HepG2 (cell line): ENCODE results near the gene POU2AF3. TPM values are rescaled to one million over a fixed set of nuclear protein-coding genes. Genes with fewer than 3 reads are reported as not detected.

Source experiments
- CBX2 ChIP-seq, 2 experiments: fragments of 200-600 bp in 1 of 2; sonication (generic); formaldehyde crosslinking in 1 of 2; IDR thresholded peaks; 2 replicates each; pipeline versions ENCODE4 v1.7.0 to v1.8.1; 2018 to 2022; ENCODE audit warnings: low read depth in 2 of 2, low read length in 1 of 2, mild to moderate bottlenecking in 1 of 2, missing genetic modification reagents in 1 of 2
- ETV5 ChIP-seq: IDR thresholded peaks from 2 replicates; pipeline ENCODE4 v1.6.1; 2018; ENCODE audit warnings: missing biosample characterization, missing genetic modification reagents, inconsistent platforms, borderline replicate concordance
- KAT8 ChIP-seq: IDR thresholded peaks from 2 replicates; pipeline ENCODE4 v1.6.1; 2016; ENCODE audit warnings: missing genetic modification reagents, missing compliant biosample characterization
- KLF16 ChIP-seq, 2 experiments: sonication (generic) in 1 of 2; formaldehyde crosslinking in 1 of 2; IDR thresholded peaks; 2 replicates each; pipeline versions ENCODE4 v1.6.1 to v1.8.0; 2016 to 2023; ENCODE audit warnings: missing genetic modification reagents in 2 of 2, missing compliant biosample characterization in 1 of 2
- NCOA1 ChIP-seq: sonication (generic); formaldehyde crosslinking; IDR thresholded peaks from 2 replicates; pipeline ENCODE4 v1.9.0; 2021; ENCODE audit warnings: missing genetic modification reagents
- NPAS2 ChIP-seq: sonication (generic); formaldehyde crosslinking; IDR thresholded peaks from 2 replicates; pipeline ENCODE4 v1.8.0; 2022; ENCODE audit warnings: mild to moderate bottlenecking, missing genetic modification reagents, borderline replicate concordance
- POLR2A ChIP-seq, 2 experiments: IDR thresholded peaks; 2 replicates each; pipeline ENCODE4 v1.6.1; 2011; ENCODE audit warnings: low read depth in 2 of 2, low read length in 2 of 2, mild to moderate bottlenecking in 1 of 2, moderate library complexity in 1 of 2; ENCODE audit not compliant: insufficient read depth in 1 of 2
- RFXAP ChIP-seq: sonication (generic); formaldehyde crosslinking; IDR thresholded peaks from 2 replicates; pipeline ENCODE4 v1.4.0; 2020; ENCODE audit warnings: missing genetic modification reagents, borderline replicate concordance
- SAFB2 ChIP-seq: sonication (generic); formaldehyde crosslinking; IDR thresholded peaks from 2 replicates; pipeline ENCODE4 v1.5.1; 2020; ENCODE audit warnings: missing genetic modification reagents, low read depth, mild to moderate bottlenecking, borderline replicate concordance
- U2AF1 ChIP-seq: fragments of 200-400 bp; formaldehyde crosslinking; optimal IDR thresholded peaks from 2 replicates; pipeline ENCODE3; 2017; ENCODE audit warnings: mild to moderate bottlenecking, low read depth, low read length
- ZNF101 ChIP-seq: sonication (generic); formaldehyde crosslinking; IDR thresholded peaks from 2 replicates; pipeline ENCODE4 v1.4.0; 2020; ENCODE audit warnings: mild to moderate bottlenecking, low read depth, missing genetic modification reagents, borderline replicate concordance
- ZNF468 ChIP-seq: sonication (generic); formaldehyde crosslinking; IDR thresholded peaks from 2 replicates; pipeline ENCODE4 v1.8.0; 2022; ENCODE audit warnings: mild to moderate bottlenecking, moderate library complexity, missing genetic modification reagents
- ZNF678 ChIP-seq: sonication (generic); formaldehyde crosslinking; IDR thresholded peaks from 2 replicates; pipeline ENCODE4 v1.4.0; 2020; ENCODE audit warnings: mild to moderate bottlenecking, missing genetic modification reagents
- ZSCAN9 ChIP-seq: IDR thresholded peaks from 2 replicates; pipeline ENCODE4 v1.6.1; 2016; ENCODE audit warnings: borderline replicate concordance
- polyA plus RNA-seq, 8 experiments: library from polyadenylated mRNA; depleted of rRNA in 3 of 8; stranded (reverse) in 7 of 8; unstranded in 1 of 8; fragments of >200 nt; fragmentation: Illumina TruSeq in 4 of 8; extraction: Trizol in 4 of 8; gene quantifications; 2 replicates each; pipeline versions ENCODE4 v1.2.1 to v1.2.3, GENCODE V29; 2011 to 2016; ENCODE audit warnings: low read depth in 4 of 8, missing spikeins in 1 of 8, mixed read lengths in 1 of 8; ENCODE audit not compliant: insufficient read depth in 1 of 8
- total RNA-seq, 5 experiments: library from RNA; depleted of rRNA; stranded (reverse); fragments of >200 nt; fragmentation: Illumina TruSeq; extraction: Trizol; gene quantifications; 2 replicates each; pipeline ENCODE4 v1.2.3, GENCODE V29; 2016; ENCODE audit warnings: low read depth in 1 of 5
- TF ChIP-seq, protein P1 (sequence below): sonication (generic); formaldehyde crosslinking; IDR thresholded peaks from 2 replicates; pipeline ENCODE4 v1.5.1; 2020; ENCODE audit warnings: mild to moderate bottlenecking, missing genetic modification reagents, borderline replicate concordance
- TF ChIP-seq, protein P2 (sequence below): sonication (generic); formaldehyde crosslinking; IDR thresholded peaks from 2 replicates; pipeline ENCODE4 v1.4.0; 2020; ENCODE audit warnings: mild to moderate bottlenecking, missing genetic modification reagents, borderline replicate concordance
- TF ChIP-seq, protein P3 (sequence below): sonication (generic); formaldehyde crosslinking; IDR thresholded peaks from 2 replicates; pipeline ENCODE4 v1.8.0; 2022; ENCODE audit warnings: mild to moderate bottlenecking, missing genetic modification reagents, borderline replicate concordance

The POU2AF3 gene
- total and polyA plus RNA-seq, 2 of the 13 experiments (the other 11 are each of a cell fraction or from before 2014, with no cell fraction given) = 7.8 to 71.2 TPM

DNA sequence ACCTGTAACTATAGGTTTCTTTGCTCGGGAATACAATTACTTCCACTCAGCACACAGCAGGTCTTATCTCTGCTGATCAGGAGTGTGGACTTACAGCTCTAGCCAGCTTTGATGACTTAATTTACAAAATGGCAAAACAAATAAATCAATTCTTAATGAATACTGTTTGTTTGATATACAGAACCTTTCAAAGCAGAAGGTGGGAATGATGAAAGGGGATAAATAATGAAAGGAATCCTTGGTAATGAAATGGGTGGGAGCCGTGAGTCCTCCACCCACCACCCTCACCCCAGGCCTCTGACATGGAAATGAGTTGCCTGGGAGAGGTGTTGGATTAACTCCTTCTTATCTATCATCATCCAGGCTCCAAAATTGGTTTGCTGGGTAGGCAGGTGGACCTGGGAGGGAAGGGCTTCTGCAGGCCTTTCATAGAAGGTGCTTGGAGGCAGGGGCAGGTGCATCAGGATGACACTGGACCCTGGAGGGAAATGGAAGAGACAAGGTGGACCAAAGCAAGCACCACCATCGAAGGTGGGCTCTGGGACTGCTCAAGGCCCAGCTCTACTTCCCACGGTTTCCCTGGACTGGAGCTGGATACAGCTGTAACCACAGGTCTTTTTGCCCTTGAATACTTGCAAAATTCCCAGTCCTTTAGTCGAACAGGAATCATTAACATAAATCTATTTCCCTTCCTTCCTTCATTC, 57.8 kb downstream of the POU2AF3 start (continued):
- TF ChIP-seq, protein P1, sequence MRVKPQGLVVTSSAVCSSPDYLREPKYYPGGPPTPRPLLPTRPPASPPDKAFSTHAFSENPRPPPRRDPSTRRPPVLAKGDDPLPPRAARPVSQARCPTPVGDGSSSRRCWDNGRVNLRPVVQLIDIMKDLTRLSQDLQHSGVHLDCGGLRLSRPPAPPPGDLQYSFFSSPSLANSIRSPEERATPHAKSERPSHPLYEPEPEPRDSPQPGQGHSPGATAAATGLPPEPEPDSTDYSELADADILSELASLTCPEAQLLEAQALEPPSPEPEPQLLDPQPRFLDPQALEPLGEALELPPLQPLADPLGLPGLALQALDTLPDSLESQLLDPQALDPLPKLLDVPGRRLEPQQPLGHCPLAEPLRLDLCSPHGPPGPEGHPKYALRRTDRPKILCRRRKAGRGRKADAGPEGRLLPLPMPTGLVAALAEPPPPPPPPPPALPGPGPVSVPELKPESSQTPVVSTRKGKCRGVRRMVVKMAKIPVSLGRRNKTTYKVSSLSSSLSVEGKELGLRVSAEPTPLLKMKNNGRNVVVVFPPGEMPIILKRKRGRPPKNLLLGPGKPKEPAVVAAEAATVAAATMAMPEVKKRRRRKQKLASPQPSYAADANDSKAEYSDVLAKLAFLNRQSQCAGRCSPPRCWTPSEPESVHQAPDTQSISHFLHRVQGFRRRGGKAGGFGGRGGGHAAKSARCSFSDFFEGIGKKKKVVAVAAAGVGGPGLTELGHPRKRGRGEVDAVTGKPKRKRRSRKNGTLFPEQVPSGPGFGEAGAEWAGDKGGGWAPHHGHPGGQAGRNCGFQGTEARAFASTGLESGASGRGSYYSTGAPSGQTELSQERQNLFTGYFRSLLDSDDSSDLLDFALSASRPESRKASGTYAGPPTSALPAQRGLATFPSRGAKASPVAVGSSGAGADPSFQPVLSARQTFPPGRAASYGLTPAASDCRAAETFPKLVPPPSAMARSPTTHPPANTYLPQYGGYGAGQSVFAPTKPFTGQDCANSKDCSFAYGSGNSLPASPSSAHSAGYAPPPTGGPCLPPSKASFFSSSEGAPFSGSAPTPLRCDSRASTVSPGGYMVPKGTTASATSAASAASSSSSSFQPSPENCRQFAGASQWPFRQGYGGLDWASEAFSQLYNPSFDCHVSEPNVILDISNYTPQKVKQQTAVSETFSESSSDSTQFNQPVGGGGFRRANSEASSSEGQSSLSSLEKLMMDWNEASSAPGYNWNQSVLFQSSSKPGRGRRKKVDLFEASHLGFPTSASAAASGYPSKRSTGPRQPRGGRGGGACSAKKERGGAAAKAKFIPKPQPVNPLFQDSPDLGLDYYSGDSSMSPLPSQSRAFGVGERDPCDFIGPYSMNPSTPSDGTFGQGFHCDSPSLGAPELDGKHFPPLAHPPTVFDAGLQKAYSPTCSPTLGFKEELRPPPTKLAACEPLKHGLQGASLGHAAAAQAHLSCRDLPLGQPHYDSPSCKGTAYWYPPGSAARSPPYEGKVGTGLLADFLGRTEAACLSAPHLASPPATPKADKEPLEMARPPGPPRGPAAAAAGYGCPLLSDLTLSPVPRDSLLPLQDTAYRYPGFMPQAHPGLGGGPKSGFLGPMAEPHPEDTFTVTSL = 0 out of 2 replicates have a peak, but pooled peaks have one; percentile 27
- no peak for TF ChIP-seq ZNF468 (CRISPR knock-in tag)
- TF ChIP-seq U2AF1 = no peak
- no peak for TF ChIP-seq KLF16 (CRISPR knock-in tag; IDR thresholded peaks at IDR 0.05)
- no peak for TF ChIP-seq RFXAP (CRISPR knock-in tag)
- TF ChIP-seq ZSCAN9 = no peak
- TF ChIP-seq SAFB2 (CRISPR knock-in tag) = no peak
- no peak for TF ChIP-seq KAT8 (CRISPR knock-in tag)
- TF ChIP-seq ZNF678 (CRISPR knock-in tag) = no peak
- TF ChIP-seq NPAS2 (CRISPR knock-in tag) = no peak
- TF ChIP-seq ETV5 = no peak
- TF ChIP-seq, protein P2, sequence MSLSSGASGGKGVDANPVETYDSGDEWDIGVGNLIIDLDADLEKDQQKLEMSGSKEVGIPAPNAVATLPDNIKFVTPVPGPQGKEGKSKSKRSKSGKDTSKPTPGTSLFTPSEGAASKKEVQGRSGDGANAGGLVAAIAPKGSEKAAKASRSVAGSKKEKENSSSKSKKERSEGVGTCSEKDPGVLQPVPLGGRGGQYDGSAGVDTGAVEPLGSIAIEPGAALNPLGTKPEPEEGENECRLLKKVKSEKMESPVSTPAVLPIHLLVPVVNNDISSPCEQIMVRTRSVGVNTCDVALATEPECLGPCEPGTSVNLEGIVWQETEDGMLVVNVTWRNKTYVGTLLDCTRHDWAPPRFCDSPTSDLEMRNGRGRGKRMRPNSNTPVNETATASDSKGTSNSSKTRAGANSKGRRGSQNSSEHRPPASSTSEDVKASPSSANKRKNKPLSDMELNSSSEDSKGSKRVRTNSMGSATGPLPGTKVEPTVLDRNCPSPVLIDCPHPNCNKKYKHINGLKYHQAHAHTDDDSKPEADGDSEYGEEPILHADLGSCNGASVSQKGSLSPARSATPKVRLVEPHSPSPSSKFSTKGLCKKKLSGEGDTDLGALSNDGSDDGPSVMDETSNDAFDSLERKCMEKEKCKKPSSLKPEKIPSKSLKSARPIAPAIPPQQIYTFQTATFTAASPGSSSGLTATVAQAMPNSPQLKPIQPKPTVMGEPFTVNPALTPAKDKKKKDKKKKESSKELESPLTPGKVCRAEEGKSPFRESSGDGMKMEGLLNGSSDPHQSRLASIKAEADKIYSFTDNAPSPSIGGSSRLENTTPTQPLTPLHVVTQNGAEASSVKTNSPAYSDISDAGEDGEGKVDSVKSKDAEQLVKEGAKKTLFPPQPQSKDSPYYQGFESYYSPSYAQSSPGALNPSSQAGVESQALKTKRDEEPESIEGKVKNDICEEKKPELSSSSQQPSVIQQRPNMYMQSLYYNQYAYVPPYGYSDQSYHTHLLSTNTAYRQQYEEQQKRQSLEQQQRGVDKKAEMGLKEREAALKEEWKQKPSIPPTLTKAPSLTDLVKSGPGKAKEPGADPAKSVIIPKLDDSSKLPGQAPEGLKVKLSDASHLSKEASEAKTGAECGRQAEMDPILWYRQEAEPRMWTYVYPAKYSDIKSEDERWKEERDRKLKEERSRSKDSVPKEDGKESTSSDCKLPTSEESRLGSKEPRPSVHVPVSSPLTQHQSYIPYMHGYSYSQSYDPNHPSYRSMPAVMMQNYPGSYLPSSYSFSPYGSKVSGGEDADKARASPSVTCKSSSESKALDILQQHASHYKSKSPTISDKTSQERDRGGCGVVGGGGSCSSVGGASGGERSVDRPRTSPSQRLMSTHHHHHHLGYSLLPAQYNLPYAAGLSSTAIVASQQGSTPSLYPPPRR = peak; percentile 52; the same call in 1 of the 2 replicates
- no peak for TF ChIP-seq NCOA1 (CRISPR knock-in tag)
- TF ChIP-seq POLR2A (IDR thresholded peaks at IDR 0.05; ENCODE audit: insufficient read depth in 1 of 2, low read depth in 2 of 2, low read length in 2 of 2) = no peak
- TF ChIP-seq CBX2 (IDR thresholded peaks at IDR 0.05; ENCODE audit: low read depth, low read length) = no peak
- no peak for TF ChIP-seq CBX2 (CRISPR knock-in tag; IDR thresholded peaks at IDR 0.05; ENCODE audit: low read depth)
- TF ChIP-seq, protein P3, sequence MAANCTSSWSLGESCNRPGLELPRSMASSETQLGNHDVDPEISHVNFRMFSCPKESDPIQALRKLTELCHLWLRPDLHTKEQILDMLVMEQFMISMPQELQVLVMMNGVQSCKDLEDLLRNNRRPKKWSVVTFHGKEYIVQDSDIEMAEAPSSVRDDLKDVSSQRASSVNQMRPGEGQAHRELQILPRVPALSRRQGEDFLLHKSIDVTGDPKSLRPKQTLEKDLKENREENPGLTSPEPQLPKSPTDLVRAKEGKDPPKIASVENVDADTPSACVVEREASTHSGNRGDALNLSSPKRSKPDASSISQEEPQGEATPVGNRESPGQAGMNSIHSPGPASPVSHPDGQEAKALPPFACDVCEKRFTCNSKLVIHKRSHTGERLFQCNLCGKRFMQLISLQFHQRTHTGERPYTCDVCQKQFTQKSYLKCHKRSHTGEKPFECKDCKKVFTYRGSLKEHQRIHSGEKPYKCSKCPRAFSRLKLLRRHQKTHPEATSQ = no peak
- TF ChIP-seq ZNF101 (CRISPR knock-in tag) = no peak
